ENCODE measurements around the gene MTMR4.

- TF ChIP-seq YY1 (IDR thresholded peaks at IDR 0.05; ENCODE audit: extremely low read depth, insufficient replicate concordance, low read depth, low read length) (no peak), POLR2AphosphoS5 (IDR thresholded peaks at IDR 0.05; ENCODE audit: low read depth, low read length) (no peak), POLR2A (IDR thresholded peaks at IDR 0.05; ENCODE audit: borderline replicate concordance, extremely low read depth, insufficient read depth, insufficient read length) (no peak), MAX (IDR thresholded peaks at IDR 0.05) (no peak), SIN3A (IDR thresholded peaks at IDR 0.05; ENCODE audit: low read depth) (no peak), CEBPB (IDR thresholded peaks at IDR 0.05; ENCODE audit: low read depth) (no peak), FOSL1 (IDR thresholded peaks at IDR 0.05; ENCODE audit: low read depth) (no peak), EZH2 (IDR thresholded peaks at IDR 0.05) (no peak), TCF7L2 (IDR thresholded peaks at IDR 0.05; ENCODE audit: borderline replicate concordance, extremely low read depth, insufficient read depth, insufficient read length) (no peak)
- TF ChIP-seq, protein P1, sequence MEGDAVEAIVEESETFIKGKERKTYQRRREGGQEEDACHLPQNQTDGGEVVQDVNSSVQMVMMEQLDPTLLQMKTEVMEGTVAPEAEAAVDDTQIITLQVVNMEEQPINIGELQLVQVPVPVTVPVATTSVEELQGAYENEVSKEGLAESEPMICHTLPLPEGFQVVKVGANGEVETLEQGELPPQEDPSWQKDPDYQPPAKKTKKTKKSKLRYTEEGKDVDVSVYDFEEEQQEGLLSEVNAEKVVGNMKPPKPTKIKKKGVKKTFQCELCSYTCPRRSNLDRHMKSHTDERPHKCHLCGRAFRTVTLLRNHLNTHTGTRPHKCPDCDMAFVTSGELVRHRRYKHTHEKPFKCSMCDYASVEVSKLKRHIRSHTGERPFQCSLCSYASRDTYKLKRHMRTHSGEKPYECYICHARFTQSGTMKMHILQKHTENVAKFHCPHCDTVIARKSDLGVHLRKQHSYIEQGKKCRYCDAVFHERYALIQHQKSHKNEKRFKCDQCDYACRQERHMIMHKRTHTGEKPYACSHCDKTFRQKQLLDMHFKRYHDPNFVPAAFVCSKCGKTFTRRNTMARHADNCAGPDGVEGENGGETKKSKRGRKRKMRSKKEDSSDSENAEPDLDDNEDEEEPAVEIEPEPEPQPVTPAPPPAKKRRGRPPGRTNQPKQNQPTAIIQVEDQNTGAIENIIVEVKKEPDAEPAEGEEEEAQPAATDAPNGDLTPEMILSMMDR (IDR thresholded peaks at IDR 0.05 in 2 of 3, conservative IDR thresholded peaks at IDR 0.05 in 1 of 3; ENCODE audit: borderline replicate concordance in 1 of 3, insufficient read depth in 1 of 3, low read depth in 2 of 3, low read length in 2 of 3): no peak
These were observed 26.6 kb downstream of the MTMR4 start, which contains the start of gene HSF5 for GRCh38 chr17:58487589-58488427.
